Gastrocnemius medialis (tissue), 4 donors: ENCODE measurements around the gene ZBBX. TPM values are rescaled to one million over a fixed set of nuclear protein-coding genes. Genes with fewer than 3 reads are reported as not detected.

Experiments used
- ATAC-seq, 2 donors: fragments of 150-250 bp; one replicate each; pipeline ENCODE4 v1.9.1; 2016
- DNase-seq, 2 donors: peaks; one replicate each; pipeline ENCODE4 v3.0.0-alpha.2; 2019
- H3K27ac ChIP-seq, 4 donors: fragments of 200-600 bp; sonication (generic); 1 replicate in 1 of 4; 2 replicates in 3 of 4; pipeline ENCODE4 v1.5.1; 2016 to 2018; ENCODE audit warnings: mild to moderate bottlenecking in 2 of 4, moderate library complexity in 1 of 4
- H3K27me3 ChIP-seq, 3 donors: fragments of 200-600 bp; sonication (generic) in 2 of 3; 1 replicate in 1 of 3; 2 replicates in 2 of 3; pipeline versions ENCODE4 v1.5.1 to v1.6.0; 2016 to 2019; ENCODE audit warnings: mild to moderate bottlenecking in 1 of 3, moderate library complexity in 1 of 3
- H3K36me3 ChIP-seq, 2 donors: fragments of 200-600 bp; sonication (generic) in 1 of 2; one replicate each; pipeline ENCODE4 v1.5.1; 2017 to 2018
- H3K4me1 ChIP-seq, 2 donors: fragments of 200-600 bp; sonication (generic) in 1 of 2; one replicate each; pipeline ENCODE4 v1.5.1; 2016 to 2017; ENCODE audit warnings: mild to moderate bottlenecking in 2 of 2
- H3K4me3 ChIP-seq, 4 donors: fragments of 200-600 bp; sonication (generic) in 3 of 4; 1 replicate in 1 of 4; 2 replicates in 3 of 4; pipeline ENCODE4 v1.5.1; 2016 to 2019; ENCODE audit warnings: mild to moderate bottlenecking in 2 of 4
- H3K9me3 ChIP-seq, 3 donors: fragments of 200-600 bp; sonication (generic) in 2 of 3; 1 replicate in 1 of 3; 2 replicates in 2 of 3; pipeline ENCODE4 v1.5.1; 2016 to 2019
- POLR2A ChIP-seq, 2 donors: fragments of 450-650 bp; IDR thresholded peaks; one replicate each; pipeline ENCODE4 v1.6.1; 2017; ENCODE audit warnings: antibody characterized with exemption in 2 of 2, mild to moderate bottlenecking in 2 of 2, moderate library complexity in 2 of 2
- in situ Hi-C, 4 donors: fragments of 200-750 bp; cut with MboI; loops; one replicate each; pipeline versions ENCODE4 v1.15.0 to v1.8.0; 2017; ENCODE audit warnings: low sequenced_read_pairs in 4 of 4
- intact Hi-C: fragments of 100-400 bp; cut with DNase I; formaldehyde crosslinking; loops from one replicate; pipeline ENCODE4 v1.15.1; 2023; ENCODE audit warnings: low total_unique reads
- total RNA-seq, 4 donors: library from RNA; depleted of rRNA; stranded (reverse); fragments of >200 nt; gene quantifications; one replicate each; pipeline versions ENCODE4 v1.1.0 to v1.2.3, GENCODE V29; 2016
- TF ChIP-seq, protein P1 (sequence below), 5 experiments: fragments of 450-650 bp in 3 of 5; fragments of 200-600 bp in 2 of 5; sonication (generic) in 2 of 5; IDR thresholded peaks in 4 of 5; conservative IDR thresholded peaks in 1 of 5; 1 replicate in 4 of 5; 2 replicates in 1 of 5; pipeline ENCODE4 v1.5.1; 2016 to 2019; ENCODE audit warnings: antibody characterized with exemption in 5 of 5, mild to moderate bottlenecking in 3 of 5, moderate library complexity in 3 of 5

ZBBX gene
- total RNA-seq, 4 donors from 2014 or later = not detected

DNA sequence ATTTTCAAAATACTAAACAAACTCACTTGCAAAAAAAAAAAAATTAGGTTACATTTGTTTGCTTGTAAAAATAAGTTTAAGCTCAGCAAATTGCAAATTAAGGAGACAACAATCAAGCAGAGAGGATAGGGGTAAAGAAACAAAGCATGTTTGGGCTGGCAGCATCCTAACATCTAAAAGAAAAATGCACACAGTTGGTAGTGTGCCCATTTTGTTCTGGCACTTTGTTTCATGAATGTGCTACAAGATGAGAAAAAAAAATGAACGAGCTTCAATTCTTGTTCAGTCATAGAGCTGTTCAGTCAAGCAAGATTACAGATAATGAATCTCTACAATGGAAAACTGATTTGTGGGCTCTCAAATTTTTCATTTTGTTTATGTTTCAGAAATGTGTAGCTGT is 17.7 kb upstream of the ZBBX start:
- no peak overlapping the region for H3K4me3 ChIP-seq
- H3K27me3 ChIP-seq = no peaks in the 10 kb centered on the region
- in situ Hi-C loops (loop anchor here in 3 of 4 donors (25.0 kb wide), 2 partner anchors 289 to 489 kb away; no protein-coding TSS in a partner anchor), intact Hi-C loops (no loop called here)
- DNase-seq (no peak), ATAC-seq (no peak)
- no peak overlapping the region for H3K27ac ChIP-seq
- H3K36me3 ChIP-seq = no peaks in the 10 kb centered on the region
- H3K4me1 ChIP-seq = no peaks in the 10 kb centered on the region
- TF ChIP-seq, protein P1, sequence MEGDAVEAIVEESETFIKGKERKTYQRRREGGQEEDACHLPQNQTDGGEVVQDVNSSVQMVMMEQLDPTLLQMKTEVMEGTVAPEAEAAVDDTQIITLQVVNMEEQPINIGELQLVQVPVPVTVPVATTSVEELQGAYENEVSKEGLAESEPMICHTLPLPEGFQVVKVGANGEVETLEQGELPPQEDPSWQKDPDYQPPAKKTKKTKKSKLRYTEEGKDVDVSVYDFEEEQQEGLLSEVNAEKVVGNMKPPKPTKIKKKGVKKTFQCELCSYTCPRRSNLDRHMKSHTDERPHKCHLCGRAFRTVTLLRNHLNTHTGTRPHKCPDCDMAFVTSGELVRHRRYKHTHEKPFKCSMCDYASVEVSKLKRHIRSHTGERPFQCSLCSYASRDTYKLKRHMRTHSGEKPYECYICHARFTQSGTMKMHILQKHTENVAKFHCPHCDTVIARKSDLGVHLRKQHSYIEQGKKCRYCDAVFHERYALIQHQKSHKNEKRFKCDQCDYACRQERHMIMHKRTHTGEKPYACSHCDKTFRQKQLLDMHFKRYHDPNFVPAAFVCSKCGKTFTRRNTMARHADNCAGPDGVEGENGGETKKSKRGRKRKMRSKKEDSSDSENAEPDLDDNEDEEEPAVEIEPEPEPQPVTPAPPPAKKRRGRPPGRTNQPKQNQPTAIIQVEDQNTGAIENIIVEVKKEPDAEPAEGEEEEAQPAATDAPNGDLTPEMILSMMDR (IDR thresholded peaks at IDR 0.05 in 4 of 5, conservative IDR thresholded peaks at IDR 0.05 in 1 of 5) = no peak
- no peak for TF ChIP-seq POLR2A (IDR thresholded peaks at IDR 0.05)
- H3K9me3 ChIP-seq = no peaks in the 10 kb centered on the region

GRCh38 chr3:167396075-167396474 is 16.0 kb upstream of the ZBBX start:
- Histone ChIP-seq H3K4me1 (no peaks in the 10 kb centered on the region), H3K4me3 (no peak overlapping the region), H3K9me3 (no peaks in the 10 kb centered on the region), H3K36me3 (no peaks in the 10 kb centered on the region), H3K27me3 (no peaks in the 10 kb centered on the region), H3K27ac (no peak overlapping the region)
- no peak for TF ChIP-seq POLR2A (IDR thresholded peaks at IDR 0.05)
- TF ChIP-seq, protein P1 (IDR thresholded peaks at IDR 0.05 in 4 of 5, conservative IDR thresholded peaks at IDR 0.05 in 1 of 5) = no peak
- in situ Hi-C loops = loop anchor here in 3 of 4 donors (25.0 kb wide), 2 partner anchors 291 to 491 kb away; no protein-coding TSS in a partner anchor
- no peak for DNase-seq
- intact Hi-C loops = no loop called here
- ATAC-seq = no peak

- Histone ChIP-seq H3K4me1 (no peaks in the 10 kb centered on the region), H3K9me3 (no peaks in the 10 kb centered on the region), H3K4me3 (no peak overlapping the region), H3K27ac (no peak overlapping the region), H3K27me3 (no peaks in the 10 kb centered on the region), H3K36me3 (no peaks in the 10 kb centered on the region)
- no peak for ATAC-seq
- DNase-seq = no peak
- TF ChIP-seq POLR2A (IDR thresholded peaks at IDR 0.05) = no peak
- TF ChIP-seq, protein P1 (IDR thresholded peaks at IDR 0.05 in 4 of 5, conservative IDR thresholded peaks at IDR 0.05 in 1 of 5) = no peak
- intact Hi-C loops = no loop called here
- in situ Hi-C loops = loop anchor here in 3 of 4 donors (25.0 kb wide), 2 partner anchors 293 to 493 kb away; no protein-coding TSS in a partner anchor
These were observed 13.9 kb upstream of the ZBBX start for GRCh38 chr3:167394003-167394402.

- Histone ChIP-seq H3K4me3 (no peak overlapping the region), H3K27me3 (no peaks in the 10 kb centered on the region), H3K9me3 (no peaks in the 10 kb centered on the region), H3K36me3 (no peaks in the 10 kb centered on the region), H3K4me1 (peaks cover 7 to 9% of the 10 kb centered on the region in 2 donors), H3K27ac (no peak overlapping the region)
- in situ Hi-C loops (loop anchor here in 3 of 4 donors (25.0 kb wide), 2 partner anchors 305 to 505 kb away; no protein-coding TSS in a partner anchor), intact Hi-C loops (no loop called here)
- DNase-seq (no peak), ATAC-seq (no peak)
- no peak for TF ChIP-seq POLR2A (IDR thresholded peaks at IDR 0.05)
These were observed 2.1 kb upstream of the ZBBX start for GRCh38 chr3:167382155-167382554.

DNA sequence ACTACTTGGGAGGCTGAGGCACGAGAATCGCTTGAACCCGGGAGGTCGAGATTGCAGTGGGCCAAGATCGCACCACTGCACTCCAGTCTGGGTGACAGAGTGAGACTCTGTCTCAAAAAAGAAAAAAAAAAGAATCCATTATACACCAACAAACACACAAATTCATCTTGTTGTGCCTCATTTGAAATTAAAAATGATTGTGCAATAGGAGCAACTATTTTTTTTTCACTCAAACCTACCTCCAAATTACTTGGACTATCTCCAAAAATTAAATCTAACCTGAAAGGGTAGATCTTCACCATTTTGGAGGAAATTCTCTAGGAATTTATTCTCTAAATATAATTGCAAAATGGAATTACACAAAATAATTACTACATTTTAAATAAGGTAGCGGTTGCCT is 4.6 kb downstream of the ZBBX start:
- H3K36me3 ChIP-seq = no peaks in the 10 kb centered on the region
- no peak for TF ChIP-seq POLR2A (IDR thresholded peaks at IDR 0.05)
- in situ Hi-C loops = loop anchor here (10.0 to 25.0 kb wide), 3 partner anchors 312 to 512 kb away; no protein-coding TSS in a partner anchor
- H3K27ac ChIP-seq = no peak overlapping the region
- H3K9me3 ChIP-seq = no peaks in the 10 kb centered on the region
- no peaks in the 10 kb centered on the region for H3K27me3 ChIP-seq
- H3K4me1 ChIP-seq = peaks cover 7 to 9% of the 10 kb centered on the region in 2 donors
- DNase-seq = no peak
- no peak for ATAC-seq
- intact Hi-C loops = no loop called here
- H3K4me3 ChIP-seq = no peak overlapping the region

DNA sequence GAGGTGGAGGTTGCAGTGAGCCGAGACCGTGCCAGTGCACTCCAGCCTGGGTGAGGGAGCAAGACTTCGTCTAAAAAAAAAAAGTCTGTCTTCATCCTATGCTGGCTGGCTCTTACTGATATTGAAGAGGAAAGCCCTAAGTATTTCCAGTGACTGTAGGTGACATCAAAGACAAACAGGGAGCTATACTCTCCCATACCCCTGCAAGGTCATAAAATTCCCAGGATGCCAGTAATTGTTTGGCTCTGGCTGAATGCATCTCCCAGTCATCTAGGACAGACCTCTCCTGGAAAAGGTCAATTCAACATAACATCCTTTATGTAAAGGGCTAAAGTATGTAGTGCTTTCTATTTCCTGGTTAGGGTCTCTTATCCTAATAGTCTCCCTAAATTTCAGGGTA is 8.0 kb downstream of the ZBBX start:
- ATAC-seq = no peak

More for the DNA sequence above, 8.0 kb downstream of the ZBBX start:
- no peaks in the 10 kb centered on the region for H3K9me3 ChIP-seq
- in situ Hi-C loops (loop anchor here in 1 of 4 donors (10.0 kb wide), 1 partner anchor 513 kb away; no protein-coding TSS in a partner anchor), intact Hi-C loops (no loop called here)
- no peaks in the 10 kb centered on the region for H3K36me3 ChIP-seq
- TF ChIP-seq, protein P1 (IDR thresholded peaks at IDR 0.05 in 4 of 5, conservative IDR thresholded peaks at IDR 0.05 in 1 of 5) = no peak
- no peak for TF ChIP-seq POLR2A (IDR thresholded peaks at IDR 0.05)
- no peak overlapping the region for H3K27ac ChIP-seq
- no peak overlapping the region for H3K4me3 ChIP-seq
- H3K4me1 ChIP-seq = no peaks in the 10 kb centered on the region
- H3K27me3 ChIP-seq = no peaks in the 10 kb centered on the region
- no peak for DNase-seq
